Natural killer cell (primary cell): Measurements from ENCODE around the gene RRP1B. TPM values are rescaled to one million over a fixed set of nuclear protein-coding genes. Genes with fewer than 3 reads are reported as not detected.

Experiments
- ATAC-seq, 3 donors: fragments of 150-1000 bp in 2 of 3; fragments of 200-7000 bp in 1 of 3; cut with Tn5 transposase; 1 replicate in 1 of 3; 2 replicates in 2 of 3; pipeline ENCODE4 v1.10.0; 2021; ENCODE audit warnings: mild to moderate bottlenecking in 2 of 3, moderate library complexity in 2 of 3
- DNase-seq, 2 donors: peaks; one replicate each; pipeline versions ENCODE4 v3.0.0 to v3.0.0-alpha.2; 2013 to 2021; ENCODE audit warnings: mixed read lengths in 1 of 2
- H3K27ac ChIP-seq: one replicate; pipeline ENCODE4 v1.5.1; 2013; ENCODE audit warnings: mild to moderate bottlenecking, low read length
- H3K27me3 ChIP-seq: one replicate; pipeline ENCODE4 v1.6.1; 2013; ENCODE audit warnings: low read length; ENCODE audit not compliant: control insufficient read depth, insufficient read depth
- H3K36me3 ChIP-seq: one replicate; pipeline ENCODE4 v1.6.1; 2013; ENCODE audit warnings: low read length; ENCODE audit not compliant: control insufficient read depth, insufficient read depth
- H3K4me1 ChIP-seq: one replicate; pipeline ENCODE4 v1.6.1; 2013; ENCODE audit warnings: low read length; ENCODE audit not compliant: control insufficient read depth, insufficient read depth
- H3K4me3 ChIP-seq: one replicate; pipeline ENCODE4 v1.5.1; 2013; ENCODE audit warnings: low read length
- H3K9me3 ChIP-seq: one replicate; pipeline ENCODE4 v1.6.1; 2013; ENCODE audit warnings: low read length; ENCODE audit not compliant: control insufficient read depth, insufficient read depth
- H3K27ac Mint-ChIP-seq, 2 donors: one replicate each; pipeline ENCODE4 v1.8.0; 2022; ENCODE audit warnings: mild to moderate bottlenecking in 2 of 2, mixed read lengths in 2 of 2, moderate library complexity in 1 of 2
- H3K27me3 Mint-ChIP-seq, 2 donors: one replicate each; pipeline ENCODE4 v1.8.0; 2022; ENCODE audit warnings: low read depth in 2 of 2, mixed read lengths in 2 of 2
- H3K36me3 Mint-ChIP-seq: one replicate; pipeline ENCODE4 v1.8.0; 2022; ENCODE audit warnings: mixed read lengths
- H3K4me1 Mint-ChIP-seq, 2 donors: one replicate each; pipeline ENCODE4 v1.8.0; 2022; ENCODE audit warnings: mixed read lengths in 2 of 2
- H3K4me3 Mint-ChIP-seq: one replicate; pipeline ENCODE4 v1.8.0; 2022; ENCODE audit warnings: mild to moderate bottlenecking, moderate library complexity, mixed read lengths
- H3K9me3 Mint-ChIP-seq, 2 donors: one replicate each; pipeline ENCODE4 v1.8.0; 2022; ENCODE audit warnings: mixed read lengths in 2 of 2
- WGBS: methylation state at CpG from one replicate; pipeline ENCODE4 v1.1.7; 2013; ENCODE audit warnings: missing lambda C conversion rate; ENCODE audit not compliant: insufficient coverage; 5-methylcytosine and 5-hydroxymethylcytosine counted together
- intact Hi-C: fragments of 100-400 bp; cut with micrococcal nuclease; formaldehyde crosslinking; loops from one replicate; pipeline ENCODE4 v1.14.2; 2022
- total RNA-seq, 4 donors: library from RNA; stranded (reverse); fragments of 120-200 nt in 1 of 4; gene quantifications; one replicate each; pipeline versions ENCODE4 v1.2.3 to v1.2.4, GENCODE V29; 2013 to 2022
- TF ChIP-seq, protein P1 (sequence below): fragments of 200-600 bp; IDR thresholded peaks from one replicate; pipeline ENCODE4 v1.8.0; 2022; ENCODE audit warnings: antibody characterized with exemption

RRP1B gene
- total RNA-seq, 3 donors from 2014 or later (not counting 1 experiment from before 2014, with no cell fraction given) = 18.1 to 28.4 (median 25.0) TPM

DNA sequence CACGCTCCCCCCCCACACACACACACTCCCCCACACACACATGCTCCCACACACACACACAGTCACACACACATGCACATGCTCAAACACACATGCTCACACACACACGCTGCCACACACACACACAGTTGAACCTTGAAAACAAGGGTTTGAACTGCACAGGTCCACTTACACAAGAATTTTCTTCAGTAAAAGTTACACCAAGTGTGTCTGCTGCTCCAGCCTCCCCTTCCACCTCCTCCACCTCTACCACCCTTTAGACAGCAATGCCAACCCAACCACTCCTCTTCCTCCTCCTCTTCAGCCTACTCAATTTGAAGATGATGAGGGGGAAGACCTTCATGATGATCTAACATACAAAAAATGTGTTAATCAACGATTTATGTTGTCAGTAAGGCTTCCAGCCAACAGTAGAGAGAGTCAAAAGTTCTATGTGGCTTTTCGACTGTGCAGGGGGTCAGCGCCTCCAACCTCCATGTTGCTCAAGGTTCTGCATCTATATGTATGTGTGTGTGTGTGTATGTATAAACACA is 26.9 kb upstream of the RRP1B start:
- H3K9me3 Mint-ChIP-seq = no peaks in the 10 kb centered on the region
- H3K4me1 Mint-ChIP-seq = no peaks in the 10 kb centered on the region
- DNase-seq = no peak
- 88% methylated on average over 4 of the region's 5 CpGs for WGBS
- no peak overlapping the region for H3K27ac Mint-ChIP-seq
- no peak overlapping the region for H3K4me3 ChIP-seq
- intact Hi-C loops = no loop called here
- H3K4me3 Mint-ChIP-seq = no peak overlapping the region
- H3K9me3 ChIP-seq = no peaks in the 10 kb centered on the region
- no peaks in the 10 kb centered on the region for H3K36me3 ChIP-seq
- TF ChIP-seq, protein P1, sequence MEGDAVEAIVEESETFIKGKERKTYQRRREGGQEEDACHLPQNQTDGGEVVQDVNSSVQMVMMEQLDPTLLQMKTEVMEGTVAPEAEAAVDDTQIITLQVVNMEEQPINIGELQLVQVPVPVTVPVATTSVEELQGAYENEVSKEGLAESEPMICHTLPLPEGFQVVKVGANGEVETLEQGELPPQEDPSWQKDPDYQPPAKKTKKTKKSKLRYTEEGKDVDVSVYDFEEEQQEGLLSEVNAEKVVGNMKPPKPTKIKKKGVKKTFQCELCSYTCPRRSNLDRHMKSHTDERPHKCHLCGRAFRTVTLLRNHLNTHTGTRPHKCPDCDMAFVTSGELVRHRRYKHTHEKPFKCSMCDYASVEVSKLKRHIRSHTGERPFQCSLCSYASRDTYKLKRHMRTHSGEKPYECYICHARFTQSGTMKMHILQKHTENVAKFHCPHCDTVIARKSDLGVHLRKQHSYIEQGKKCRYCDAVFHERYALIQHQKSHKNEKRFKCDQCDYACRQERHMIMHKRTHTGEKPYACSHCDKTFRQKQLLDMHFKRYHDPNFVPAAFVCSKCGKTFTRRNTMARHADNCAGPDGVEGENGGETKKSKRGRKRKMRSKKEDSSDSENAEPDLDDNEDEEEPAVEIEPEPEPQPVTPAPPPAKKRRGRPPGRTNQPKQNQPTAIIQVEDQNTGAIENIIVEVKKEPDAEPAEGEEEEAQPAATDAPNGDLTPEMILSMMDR = no peak
- H3K27ac ChIP-seq = no peak overlapping the region
- ATAC-seq = no peak
- peaks cover 4 to 16% of the 10 kb centered on the region in 2 donors for H3K27me3 Mint-ChIP-seq
- H3K36me3 Mint-ChIP-seq = no peaks in the 10 kb centered on the region
- no peaks in the 10 kb centered on the region for H3K27me3 ChIP-seq
- no peaks in the 10 kb centered on the region for H3K4me1 ChIP-seq

DNA sequence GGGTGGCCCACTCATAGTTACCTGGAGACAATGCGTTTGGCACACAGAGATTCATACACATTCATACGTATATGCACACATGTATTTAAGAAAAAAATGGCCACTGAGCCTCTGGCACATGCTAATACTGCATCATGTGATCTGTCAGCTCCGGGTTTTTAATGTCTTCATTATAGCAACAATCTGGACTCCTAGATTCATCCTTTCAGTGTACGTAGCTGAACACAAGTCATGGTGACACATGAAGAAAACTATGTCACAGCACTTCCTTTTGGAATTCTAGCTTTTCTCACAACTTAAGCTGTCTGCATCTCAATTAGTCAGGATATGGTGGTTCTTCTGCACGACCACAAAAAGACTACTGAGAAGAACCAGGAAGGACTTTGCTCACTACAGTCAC is 24.7 kb upstream of the RRP1B start:
- ATAC-seq = no peak
- Histone ChIP-seq H3K27ac (no peak overlapping the region), H3K4me3 (no peak overlapping the region), H3K9me3 (no peaks in the 10 kb centered on the region), H3K27me3 (no peaks in the 10 kb centered on the region), H3K36me3 (no peaks in the 10 kb centered on the region), H3K4me1 (no peaks in the 10 kb centered on the region)
- WGBS = 87% methylated on average over 4 of the region's 5 CpGs
- Mint-ChIP-seq H3K9me3 (no peaks in the 10 kb centered on the region), H3K4me3 (no peak overlapping the region), H3K36me3 (no peaks in the 10 kb centered on the region), H3K27me3 (peaks cover 0 to 7% of the 10 kb centered on the region in 2 donors), H3K4me1 (no peaks in the 10 kb centered on the region), H3K27ac (no peak overlapping the region)
- intact Hi-C loops = no loop called here
- no peak for DNase-seq
- TF ChIP-seq, protein P1 = no peak

DNA sequence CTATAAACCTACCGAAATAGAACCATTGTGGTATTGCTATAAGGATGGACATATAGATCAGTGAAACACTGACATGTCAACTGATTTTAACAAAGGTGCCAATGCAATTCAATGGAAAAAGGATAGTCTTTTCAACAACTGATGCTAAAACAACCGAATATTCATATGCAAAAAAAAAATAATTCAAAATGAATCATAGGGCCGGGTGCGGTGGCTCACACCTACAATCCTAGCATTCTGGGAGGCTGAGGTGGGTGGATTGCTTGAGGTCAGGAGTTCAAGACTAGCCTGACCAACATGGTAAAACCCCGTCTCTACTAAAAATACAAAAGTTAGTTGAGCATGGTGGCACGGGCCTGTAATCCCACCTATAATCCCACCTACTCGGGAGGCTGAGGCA is 23.9 kb upstream of the RRP1B start:
- intact Hi-C loops = no loop called here
- TF ChIP-seq, protein P1 = no peak
- Mint-ChIP-seq H3K27me3 (peaks cover 0 to 7% of the 10 kb centered on the region in 2 donors), H3K36me3 (no peaks in the 10 kb centered on the region), H3K4me3 (no peak overlapping the region), H3K9me3 (no peaks in the 10 kb centered on the region), H3K4me1 (no peaks in the 10 kb centered on the region), H3K27ac (no peak overlapping the region)
- DNase-seq (no peak), ATAC-seq (no peak)
- H3K36me3 ChIP-seq = no peaks in the 10 kb centered on the region
- no peak overlapping the region for H3K4me3 ChIP-seq
- 91% methylated on average over 6 of the region's 7 CpGs for WGBS
- H3K27me3 ChIP-seq = no peaks in the 10 kb centered on the region
- no peak overlapping the region for H3K27ac ChIP-seq
- no peaks in the 10 kb centered on the region for H3K4me1 ChIP-seq
- no peaks in the 10 kb centered on the region for H3K9me3 ChIP-seq

DNA sequence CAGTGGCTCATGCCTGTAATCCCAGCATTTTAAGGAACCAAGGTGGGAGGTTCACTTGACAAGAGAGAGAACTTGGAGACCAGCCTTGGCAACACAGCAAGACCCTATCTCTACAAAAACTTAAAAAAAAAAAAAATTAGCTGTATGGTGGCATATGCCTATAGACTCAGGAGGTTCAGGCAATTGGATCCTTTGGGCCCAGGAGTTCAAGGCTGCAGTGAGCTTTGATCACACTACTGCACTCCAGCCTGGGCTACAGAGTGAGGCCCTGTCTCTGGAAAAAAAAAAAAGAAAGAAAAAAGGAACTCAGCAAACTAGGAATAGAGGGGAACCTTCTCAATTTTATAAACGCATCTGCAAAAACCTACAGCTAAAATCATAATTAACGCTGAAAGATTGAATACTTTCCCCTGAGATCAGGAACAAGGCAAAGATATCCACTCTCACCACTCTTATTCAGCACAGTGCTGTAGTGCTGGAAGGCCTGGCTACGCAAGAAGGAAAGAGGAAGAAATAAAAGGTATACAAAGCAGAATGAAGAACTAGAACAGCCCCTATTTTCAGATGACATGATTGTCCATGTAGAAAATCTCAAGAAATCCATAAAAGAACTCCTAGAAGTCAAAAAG is 21.7 kb upstream of the RRP1B start:
- H3K27ac Mint-ChIP-seq = no peak overlapping the region

More for the DNA sequence above, 21.7 kb upstream of the RRP1B start:
- ATAC-seq (no peak), DNase-seq (no peak)
- Mint-ChIP-seq H3K36me3 (no peaks in the 10 kb centered on the region), H3K4me3 (no peak overlapping the region), H3K4me1 (no peaks in the 10 kb centered on the region), H3K9me3 (no peaks in the 10 kb centered on the region), H3K27me3 (no peaks in the 10 kb centered on the region)
- Histone ChIP-seq H3K27ac (no peak overlapping the region), H3K36me3 (no peaks in the 10 kb centered on the region), H3K27me3 (no peaks in the 10 kb centered on the region), H3K4me1 (no peaks in the 10 kb centered on the region), H3K4me3 (no peak overlapping the region), H3K9me3 (no peaks in the 10 kb centered on the region)
- intact Hi-C loops = no loop called here
- WGBS = 83% methylated on average over 2 of the region's 3 CpGs
- TF ChIP-seq, protein P1 = no peak
